ENCODE measurements around the gene CCL17. TPM values are rescaled to one million over a fixed set of nuclear protein-coding genes. Genes with fewer than 3 reads are reported as not detected.
"Not testable (repeated sequence)": the region's sequence is repeated elsewhere in the genome, so short reads cannot be mapped to it uniquely, and the experiment has no call there.

CCL17 gene
- total and polyA plus RNA-seq, 4 donors: not detected

DNA sequence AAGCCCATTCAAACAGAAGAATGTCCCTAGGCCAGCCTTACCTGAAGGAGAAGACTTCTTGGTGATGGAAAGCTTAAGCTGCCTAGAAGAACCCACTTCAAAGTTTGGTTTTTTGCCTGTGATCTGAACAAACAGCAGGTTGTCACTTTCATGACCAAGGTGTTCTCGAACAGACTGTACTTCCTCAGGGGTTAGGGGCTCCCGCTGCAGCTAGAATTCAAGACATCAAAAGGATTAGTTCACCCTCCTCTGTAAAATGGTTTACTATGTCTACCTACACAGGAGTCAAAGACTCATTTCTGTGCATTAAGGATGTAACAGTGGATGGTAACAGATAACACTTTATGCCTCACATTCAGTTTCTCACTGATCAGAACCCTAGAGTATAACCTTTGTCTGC, 29.4 kb downstream of the CCL17 start (continued):
- TF ChIP-seq GABPA (IDR thresholded peaks at IDR 0.05 in 1 of 2, conservative IDR thresholded peaks at IDR 0.05 in 1 of 2): no peak
- TF ChIP-seq, protein P1, sequence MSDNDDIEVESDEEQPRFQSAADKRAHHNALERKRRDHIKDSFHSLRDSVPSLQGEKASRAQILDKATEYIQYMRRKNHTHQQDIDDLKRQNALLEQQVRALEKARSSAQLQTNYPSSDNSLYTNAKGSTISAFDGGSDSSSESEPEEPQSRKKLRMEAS (IDR thresholded peaks at IDR 0.05): no peak
- no peak for TF ChIP-seq HNF4A (conservative IDR thresholded peaks at IDR 0.05)
- no peak for TF ChIP-seq SP1 (IDR thresholded peaks at IDR 0.05)

DNA sequence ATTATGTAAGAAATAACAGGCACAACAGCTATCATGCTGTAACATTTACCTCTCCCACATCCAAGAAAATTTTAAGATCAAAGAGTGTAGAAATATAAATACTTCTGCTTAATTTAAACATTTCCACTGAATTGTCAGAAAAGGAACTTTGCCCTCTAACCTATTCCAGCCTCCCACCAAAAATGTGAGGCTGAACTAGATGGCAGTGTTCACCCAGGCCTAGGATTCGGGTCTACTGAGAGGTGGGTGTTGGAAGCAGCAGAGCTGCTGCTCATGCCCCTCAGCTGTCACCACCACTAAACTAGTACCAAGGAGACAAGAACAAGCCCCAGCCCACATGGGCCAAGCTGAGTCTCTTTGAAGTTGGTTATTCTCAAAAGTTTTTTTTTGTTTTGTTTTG, 31.3 kb downstream of the CCL17 start:
- DNase-seq (ENCODE audit: low spot score): no peak
- Histone ChIP-seq H3K27me3 (ENCODE audit: control insufficient read depth in 4 of 4, insufficient read depth in 4 of 4, low read length in 3 of 4) (no peaks in the 10 kb centered on the region), H3K9me3 (ENCODE audit: control insufficient read depth in 4 of 4, low read length in 3 of 4) (no peaks in the 10 kb centered on the region), H3K36me3 (ENCODE audit: control insufficient read depth in 4 of 4, insufficient read depth in 3 of 4, low read depth in 1 of 4, low read length in 3 of 4) (peaks cover 13 to 72% (median 52%) of the 10 kb centered on the region in 4 donors), H3K4me1 (ENCODE audit: control insufficient read depth in 4 of 4, insufficient read depth in 4 of 4, low read length in 3 of 4) (peaks cover 0 to 3% (median under 1%) of the 10 kb centered on the region in 4 donors), H3K27ac (ENCODE audit: low read depth in 1 of 2, low read length in 2 of 2) (no peak overlapping the region), H3K9ac (ENCODE audit: low read depth in 1 of 2, low read length in 2 of 2) (no peak overlapping the region), H3K4me3 (ENCODE audit: low read depth in 1 of 3, low read length in 3 of 3) (no peak overlapping the region)
- TF ChIP-seq HNF4A (conservative IDR thresholded peaks at IDR 0.05): no peak
- TF ChIP-seq, protein P1 (IDR thresholded peaks at IDR 0.05): no peak
- TF ChIP-seq TAF1 (conservative IDR thresholded peaks at IDR 0.05): no peak
- TF ChIP-seq NR2F2 (IDR thresholded peaks at IDR 0.05): no peak
- no peak for TF ChIP-seq RXRA (IDR thresholded peaks at IDR 0.05)
- no peak for TF ChIP-seq FOXA2 (IDR thresholded peaks at IDR 0.05)
- TF ChIP-seq, protein P2, sequence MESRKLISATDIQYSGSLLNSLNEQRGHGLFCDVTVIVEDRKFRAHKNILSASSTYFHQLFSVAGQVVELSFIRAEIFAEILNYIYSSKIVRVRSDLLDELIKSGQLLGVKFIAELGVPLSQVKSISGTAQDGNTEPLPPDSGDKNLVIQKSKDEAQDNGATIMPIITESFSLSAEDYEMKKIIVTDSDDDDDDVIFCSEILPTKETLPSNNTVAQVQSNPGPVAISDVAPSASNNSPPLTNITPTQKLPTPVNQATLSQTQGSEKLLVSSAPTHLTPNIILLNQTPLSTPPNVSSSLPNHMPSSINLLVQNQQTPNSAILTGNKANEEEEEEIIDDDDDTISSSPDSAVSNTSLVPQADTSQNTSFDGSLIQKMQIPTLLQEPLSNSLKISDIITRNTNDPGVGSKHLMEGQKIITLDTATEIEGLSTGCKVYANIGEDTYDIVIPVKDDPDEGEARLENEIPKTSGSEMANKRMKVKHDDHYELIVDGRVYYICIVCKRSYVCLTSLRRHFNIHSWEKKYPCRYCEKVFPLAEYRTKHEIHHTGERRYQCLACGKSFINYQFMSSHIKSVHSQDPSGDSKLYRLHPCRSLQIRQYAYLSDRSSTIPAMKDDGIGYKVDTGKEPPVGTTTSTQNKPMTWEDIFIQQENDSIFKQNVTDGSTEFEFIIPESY (IDR thresholded peaks at IDR 0.05): no peak
- TF ChIP-seq, protein P3, sequence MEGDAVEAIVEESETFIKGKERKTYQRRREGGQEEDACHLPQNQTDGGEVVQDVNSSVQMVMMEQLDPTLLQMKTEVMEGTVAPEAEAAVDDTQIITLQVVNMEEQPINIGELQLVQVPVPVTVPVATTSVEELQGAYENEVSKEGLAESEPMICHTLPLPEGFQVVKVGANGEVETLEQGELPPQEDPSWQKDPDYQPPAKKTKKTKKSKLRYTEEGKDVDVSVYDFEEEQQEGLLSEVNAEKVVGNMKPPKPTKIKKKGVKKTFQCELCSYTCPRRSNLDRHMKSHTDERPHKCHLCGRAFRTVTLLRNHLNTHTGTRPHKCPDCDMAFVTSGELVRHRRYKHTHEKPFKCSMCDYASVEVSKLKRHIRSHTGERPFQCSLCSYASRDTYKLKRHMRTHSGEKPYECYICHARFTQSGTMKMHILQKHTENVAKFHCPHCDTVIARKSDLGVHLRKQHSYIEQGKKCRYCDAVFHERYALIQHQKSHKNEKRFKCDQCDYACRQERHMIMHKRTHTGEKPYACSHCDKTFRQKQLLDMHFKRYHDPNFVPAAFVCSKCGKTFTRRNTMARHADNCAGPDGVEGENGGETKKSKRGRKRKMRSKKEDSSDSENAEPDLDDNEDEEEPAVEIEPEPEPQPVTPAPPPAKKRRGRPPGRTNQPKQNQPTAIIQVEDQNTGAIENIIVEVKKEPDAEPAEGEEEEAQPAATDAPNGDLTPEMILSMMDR (IDR thresholded peaks at IDR 0.05; ENCODE audit: low read depth, low read length, missing input control): no peak
- TF ChIP-seq GABPA (IDR thresholded peaks at IDR 0.05 in 1 of 2, conservative IDR thresholded peaks at IDR 0.05 in 1 of 2): no peak
- TF ChIP-seq EGR1 (IDR thresholded peaks at IDR 0.05; ENCODE audit: low read depth in 2 of 2): no peak
- TF ChIP-seq RAD21 (IDR thresholded peaks at IDR 0.05): no peak
- TF ChIP-seq, protein P4, sequence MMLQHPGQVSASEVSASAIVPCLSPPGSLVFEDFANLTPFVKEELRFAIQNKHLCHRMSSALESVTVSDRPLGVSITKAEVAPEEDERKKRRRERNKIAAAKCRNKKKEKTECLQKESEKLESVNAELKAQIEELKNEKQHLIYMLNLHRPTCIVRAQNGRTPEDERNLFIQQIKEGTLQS (IDR thresholded peaks at IDR 0.05): no peak
- no peak for TF ChIP-seq FOXA1 (IDR thresholded peaks at IDR 0.05)
- TF ChIP-seq, protein P5, sequence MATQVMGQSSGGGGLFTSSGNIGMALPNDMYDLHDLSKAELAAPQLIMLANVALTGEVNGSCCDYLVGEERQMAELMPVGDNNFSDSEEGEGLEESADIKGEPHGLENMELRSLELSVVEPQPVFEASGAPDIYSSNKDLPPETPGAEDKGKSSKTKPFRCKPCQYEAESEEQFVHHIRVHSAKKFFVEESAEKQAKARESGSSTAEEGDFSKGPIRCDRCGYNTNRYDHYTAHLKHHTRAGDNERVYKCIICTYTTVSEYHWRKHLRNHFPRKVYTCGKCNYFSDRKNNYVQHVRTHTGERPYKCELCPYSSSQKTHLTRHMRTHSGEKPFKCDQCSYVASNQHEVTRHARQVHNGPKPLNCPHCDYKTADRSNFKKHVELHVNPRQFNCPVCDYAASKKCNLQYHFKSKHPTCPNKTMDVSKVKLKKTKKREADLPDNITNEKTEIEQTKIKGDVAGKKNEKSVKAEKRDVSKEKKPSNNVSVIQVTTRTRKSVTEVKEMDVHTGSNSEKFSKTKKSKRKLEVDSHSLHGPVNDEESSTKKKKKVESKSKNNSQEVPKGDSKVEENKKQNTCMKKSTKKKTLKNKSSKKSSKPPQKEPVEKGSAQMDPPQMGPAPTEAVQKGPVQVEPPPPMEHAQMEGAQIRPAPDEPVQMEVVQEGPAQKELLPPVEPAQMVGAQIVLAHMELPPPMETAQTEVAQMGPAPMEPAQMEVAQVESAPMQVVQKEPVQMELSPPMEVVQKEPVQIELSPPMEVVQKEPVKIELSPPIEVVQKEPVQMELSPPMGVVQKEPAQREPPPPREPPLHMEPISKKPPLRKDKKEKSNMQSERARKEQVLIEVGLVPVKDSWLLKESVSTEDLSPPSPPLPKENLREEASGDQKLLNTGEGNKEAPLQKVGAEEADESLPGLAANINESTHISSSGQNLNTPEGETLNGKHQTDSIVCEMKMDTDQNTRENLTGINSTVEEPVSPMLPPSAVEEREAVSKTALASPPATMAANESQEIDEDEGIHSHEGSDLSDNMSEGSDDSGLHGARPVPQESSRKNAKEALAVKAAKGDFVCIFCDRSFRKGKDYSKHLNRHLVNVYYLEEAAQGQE (IDR thresholded peaks at IDR 0.05): no peak
- no peak for TF ChIP-seq YY1 (IDR thresholded peaks at IDR 0.05)
- no peak for TF ChIP-seq JUND (IDR thresholded peaks at IDR 0.05)
- 94% methylated on average over 1 of the region's 1 CpG for WGBS

DNA sequence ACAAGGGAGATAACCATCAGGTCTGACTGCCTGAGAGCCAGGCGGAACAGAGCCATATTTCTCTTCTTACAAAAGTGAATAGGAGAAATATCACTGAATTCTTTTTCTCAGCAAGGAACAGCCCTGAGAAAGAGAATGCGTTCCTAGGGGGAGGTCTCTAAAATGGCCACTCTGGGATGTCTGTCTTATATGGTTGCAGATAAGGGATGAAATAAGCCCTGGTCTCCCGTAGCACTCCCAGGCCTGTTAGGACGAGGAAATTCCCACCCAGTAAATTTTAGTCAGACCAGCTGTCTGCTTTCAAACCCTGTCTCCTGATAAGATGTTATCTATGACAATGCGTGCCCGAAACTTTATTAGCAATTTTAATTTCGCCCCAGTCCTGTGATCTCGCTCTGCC, 35.4 kb downstream of the CCL17 start:
- H3K27me3 ChIP-seq (ENCODE audit: control insufficient read depth in 4 of 4, insufficient read depth in 4 of 4, low read length in 3 of 4); H3K27ac ChIP-seq (ENCODE audit: low read depth in 1 of 2, low read length in 2 of 2); H3K9ac ChIP-seq (ENCODE audit: low read depth in 1 of 2, low read length in 2 of 2); H3K9me3 ChIP-seq (ENCODE audit: control insufficient read depth in 4 of 4, low read length in 3 of 4); DNase-seq (ENCODE audit: low spot score); H3K4me3 ChIP-seq (ENCODE audit: low read depth in 1 of 3, low read length in 3 of 3); H3K4me1 ChIP-seq (ENCODE audit: control insufficient read depth in 4 of 4, insufficient read depth in 4 of 4, low read length in 3 of 4): not testable (repeated sequence)
- 98% methylated on average over 8 of the region's 8 CpGs for WGBS
- peaks cover 4 to 36% (median 22%) of the 10 kb centered on the region in 4 donors for H3K36me3 ChIP-seq (ENCODE audit: control insufficient read depth in 4 of 4, insufficient read depth in 3 of 4, low read depth in 1 of 4, low read length in 3 of 4)

DNA sequence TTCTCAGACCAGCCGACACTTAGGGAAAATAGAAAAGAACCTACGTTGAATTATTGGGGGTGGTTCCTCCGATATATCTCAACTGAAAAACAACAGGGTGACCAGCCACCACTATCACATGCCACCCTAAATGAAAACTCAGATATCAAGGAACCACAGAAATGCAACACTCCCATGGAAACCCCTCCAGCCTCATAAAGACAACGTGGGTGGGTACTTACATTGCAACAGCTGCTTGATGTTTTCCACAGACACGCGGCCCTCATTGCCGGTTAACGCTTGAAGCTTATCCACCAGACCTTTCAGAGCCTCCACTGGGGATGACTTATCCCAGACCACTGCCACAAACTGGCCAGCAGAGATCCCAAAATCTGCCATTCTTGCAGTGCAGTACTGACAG, 36.0 kb downstream of the CCL17 start:
- not testable (repeated sequence) for H3K27me3 ChIP-seq (ENCODE audit: control insufficient read depth in 4 of 4, insufficient read depth in 4 of 4, low read length in 3 of 4); H3K27ac ChIP-seq (ENCODE audit: low read depth in 1 of 2, low read length in 2 of 2); H3K9ac ChIP-seq (ENCODE audit: low read depth in 1 of 2, low read length in 2 of 2); H3K9me3 ChIP-seq (ENCODE audit: control insufficient read depth in 4 of 4, low read length in 3 of 4); H3K4me3 ChIP-seq (ENCODE audit: low read depth in 1 of 3, low read length in 3 of 3); H3K4me1 ChIP-seq (ENCODE audit: control insufficient read depth in 4 of 4, insufficient read depth in 4 of 4, low read length in 3 of 4); DNase-seq (ENCODE audit: low spot score)
- peaks cover 4 to 30% (median 16%) of the 10 kb centered on the region in 4 donors for H3K36me3 ChIP-seq (ENCODE audit: control insufficient read depth in 4 of 4, insufficient read depth in 3 of 4, low read depth in 1 of 4, low read length in 3 of 4)
- WGBS: 87% methylated on average over 8 of the region's 8 CpGs
